Activated naive CD8-positive, alpha-beta T cell (primary cell): ENCODE results near the gene MARCHF3.
"Not testable (repeated sequence)": the region's sequence is repeated elsewhere in the genome, so short reads cannot be mapped to it uniquely, and the experiment has no call there.

Source experiments
- H3K27ac Mint-ChIP-seq: one replicate; pipeline ENCODE4 v1.8.0; 2021; ENCODE audit warnings: mixed read lengths
- H3K27me3 Mint-ChIP-seq: one replicate; pipeline ENCODE4 v1.8.0; 2021; ENCODE audit warnings: mixed read lengths
- H3K36me3 Mint-ChIP-seq: one replicate; pipeline ENCODE4 v1.8.0; 2021; ENCODE audit warnings: mixed read lengths
- H3K4me1 Mint-ChIP-seq: one replicate; pipeline ENCODE4 v1.8.0; 2021; ENCODE audit warnings: low read depth, mixed read lengths
- H3K4me3 Mint-ChIP-seq: one replicate; pipeline ENCODE4 v1.8.0; 2021; ENCODE audit warnings: mild to moderate bottlenecking, mixed read lengths
- H3K9me3 Mint-ChIP-seq: one replicate; pipeline ENCODE4 v1.8.0; 2021; ENCODE audit warnings: low read depth, mixed read lengths

The MARCHF3 gene

DNA sequence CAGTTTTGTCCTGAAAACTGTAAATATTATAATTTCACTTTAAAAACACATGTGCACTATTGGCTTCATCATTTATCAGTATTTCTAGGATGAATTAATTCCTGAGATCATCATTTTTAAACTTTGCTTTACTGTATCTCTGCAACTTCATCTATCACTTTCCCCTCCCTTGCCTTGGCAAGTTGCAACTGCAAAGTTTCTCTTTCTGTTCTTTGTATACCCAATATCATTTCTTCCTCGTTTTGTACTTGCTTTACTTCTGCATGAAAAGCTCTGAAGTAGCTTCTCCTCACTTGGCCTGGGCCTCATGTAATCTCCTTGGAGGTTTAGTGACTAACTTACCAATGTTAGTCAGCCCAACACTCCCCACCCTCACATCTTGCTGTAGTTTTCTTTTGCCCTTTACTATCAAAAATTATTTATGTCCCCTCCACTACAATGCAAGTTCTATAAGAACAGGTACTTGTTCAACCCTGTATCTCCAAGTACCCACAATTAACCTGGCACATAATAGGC lies 30.2 kb upstream of the MARCHF3 start:
- Mint-ChIP-seq H3K4me1 (peaks cover 2% of the 10 kb centered on the region), H3K27ac (no peak overlapping the region), H3K36me3 (peaks cover 20% of the 10 kb centered on the region), H3K4me3 (no peak overlapping the region), H3K9me3 (peaks cover 6% of the 10 kb centered on the region), H3K27me3 (no peaks in the 10 kb centered on the region)

- peaks cover 29% of the 10 kb centered on the region for H3K36me3 Mint-ChIP-seq
- peaks cover 6% of the 10 kb centered on the region for H3K9me3 Mint-ChIP-seq
- no peak overlapping the region for H3K4me3 Mint-ChIP-seq
These were observed 26.5 kb upstream of the MARCHF3 start for GRCh38 chr5:127056896-127057295.

GRCh38 chr5:127055880-127056653 lies 25.7 kb upstream of the MARCHF3 start:
- Mint-ChIP-seq H3K36me3 (peaks cover 32% of the 10 kb centered on the region), H3K4me1 (peaks cover 2% of the 10 kb centered on the region)

More at GRCh38 chr5:127056896-127057295, 26.5 kb upstream of the MARCHF3 start:
- H3K4me1 Mint-ChIP-seq = peaks cover 2% of the 10 kb centered on the region
- H3K27ac Mint-ChIP-seq = no peak overlapping the region
- H3K27me3 Mint-ChIP-seq = no peaks in the 10 kb centered on the region

DNA sequence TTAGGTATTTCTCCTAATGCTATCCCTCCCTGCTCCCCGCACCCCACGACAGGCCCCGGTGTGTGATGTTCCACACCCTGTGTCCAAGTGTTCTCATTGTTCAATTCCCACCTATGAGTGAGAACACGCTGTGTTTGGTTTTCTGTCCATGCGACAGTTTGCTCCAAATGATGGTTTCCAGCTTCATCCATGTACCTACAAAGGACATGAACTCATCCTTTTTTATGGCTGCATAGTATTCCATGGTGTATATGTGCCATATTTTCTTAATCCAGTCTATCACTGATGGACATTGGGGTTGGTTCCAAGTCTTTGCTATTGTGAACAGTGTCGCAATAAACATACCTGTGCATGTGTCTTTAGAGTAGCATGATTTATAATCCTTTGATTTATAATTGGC lies 23.2 kb upstream of the MARCHF3 start:
- not testable (repeated sequence) for H3K4me3 Mint-ChIP-seq, H3K27me3 Mint-ChIP-seq, H3K4me1 Mint-ChIP-seq, H3K9me3 Mint-ChIP-seq, H3K27ac Mint-ChIP-seq
- peaks cover 31% of the 10 kb centered on the region for H3K36me3 Mint-ChIP-seq

More at GRCh38 chr5:127055880-127056653, 25.7 kb upstream of the MARCHF3 start:
- H3K27ac Mint-ChIP-seq = no peak overlapping the region
- H3K27me3 Mint-ChIP-seq = no peaks in the 10 kb centered on the region
- no peak overlapping the region for H3K4me3 Mint-ChIP-seq
- H3K9me3 Mint-ChIP-seq = peaks cover 6% of the 10 kb centered on the region

- H3K27ac Mint-ChIP-seq = no peak overlapping the region
- H3K9me3 Mint-ChIP-seq = peaks cover 6% of the 10 kb centered on the region
- H3K27me3 Mint-ChIP-seq = no peaks in the 10 kb centered on the region
- H3K36me3 Mint-ChIP-seq = peaks cover 31% of the 10 kb centered on the region
- H3K4me1 Mint-ChIP-seq = no peaks in the 10 kb centered on the region
- H3K4me3 Mint-ChIP-seq = no peak overlapping the region
These were observed 22.7 kb upstream of the MARCHF3 start for GRCh38 chr5:127053049-127053448.

DNA sequence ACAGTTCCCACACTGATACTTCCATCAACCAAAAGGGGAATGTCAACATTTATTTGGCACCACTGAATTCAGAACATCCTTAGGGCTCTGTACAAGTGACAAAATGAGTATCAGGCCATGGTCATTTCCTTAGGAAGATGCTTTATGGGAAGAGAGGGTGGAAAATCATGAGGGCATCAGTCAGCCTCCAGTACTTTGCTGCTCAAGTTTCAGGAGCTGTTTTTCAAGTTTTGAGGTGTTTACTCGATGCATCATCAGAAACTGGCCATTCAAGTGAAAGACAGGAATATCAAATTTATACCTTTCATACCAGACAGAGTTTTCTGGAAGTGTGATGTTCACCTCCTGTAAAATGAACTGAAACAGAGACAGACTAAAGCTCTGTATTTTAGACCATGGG lies 21.2 kb upstream of the MARCHF3 start:
- Mint-ChIP-seq H3K27me3 (no peaks in the 10 kb centered on the region), H3K4me1 (no peaks in the 10 kb centered on the region), H3K27ac (no peak overlapping the region), H3K4me3 (no peak overlapping the region), H3K9me3 (peaks cover 6% of the 10 kb centered on the region), H3K36me3 (peaks cover 23% of the 10 kb centered on the region)

GRCh38 chr5:127046343-127047072 lies 16.1 kb upstream of the MARCHF3 start:
- H3K27ac Mint-ChIP-seq = no peak overlapping the region
- H3K27me3 Mint-ChIP-seq = no peaks in the 10 kb centered on the region
- no peaks in the 10 kb centered on the region for H3K9me3 Mint-ChIP-seq
- H3K4me3 Mint-ChIP-seq = no peak overlapping the region
- H3K36me3 Mint-ChIP-seq = peaks cover 1% of the 10 kb centered on the region
- H3K4me1 Mint-ChIP-seq = no peaks in the 10 kb centered on the region

- H3K27ac Mint-ChIP-seq = no peak overlapping the region
- H3K36me3 Mint-ChIP-seq = no peaks in the 10 kb centered on the region
- no peaks in the 10 kb centered on the region for H3K9me3 Mint-ChIP-seq
- no peaks in the 10 kb centered on the region for H3K27me3 Mint-ChIP-seq
- no peaks in the 10 kb centered on the region for H3K4me1 Mint-ChIP-seq
- no peak overlapping the region for H3K4me3 Mint-ChIP-seq
These were observed 12.2 kb upstream of the MARCHF3 start for GRCh38 chr5:127042593-127042992.

DNA sequence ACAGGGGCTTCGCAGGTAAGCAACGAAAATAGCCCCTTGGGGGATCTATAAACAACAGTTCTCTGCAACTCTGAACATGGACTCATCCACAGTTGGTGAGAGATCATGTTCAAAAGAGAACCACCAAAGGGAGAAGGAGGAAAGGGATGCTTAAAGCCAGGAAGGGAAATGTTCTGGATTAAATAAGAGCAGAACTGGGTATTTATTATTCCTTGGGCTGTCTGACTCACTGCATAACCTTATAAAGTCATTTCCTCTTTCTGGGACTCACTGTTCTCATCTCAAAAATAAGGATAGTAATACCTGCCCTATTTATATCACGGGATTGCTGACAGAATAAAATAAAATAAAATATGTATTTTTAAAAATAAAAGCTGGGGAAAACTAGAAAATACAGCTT lies 11.2 kb upstream of the MARCHF3 start:
- Mint-ChIP-seq H3K36me3 (no peaks in the 10 kb centered on the region), H3K27ac (no peak overlapping the region), H3K27me3 (no peaks in the 10 kb centered on the region), H3K4me1 (no peaks in the 10 kb centered on the region), H3K9me3 (no peaks in the 10 kb centered on the region), H3K4me3 (no peak overlapping the region)

GRCh38 chr5:127040796-127041520 lies 10.6 kb upstream of the MARCHF3 start:
- Mint-ChIP-seq H3K36me3 (peaks cover 3% of the 10 kb centered on the region), H3K9me3 (no peaks in the 10 kb centered on the region), H3K4me3 (no peak overlapping the region), H3K27ac (no peak overlapping the region), H3K4me1 (no peaks in the 10 kb centered on the region), H3K27me3 (no peaks in the 10 kb centered on the region)

DNA sequence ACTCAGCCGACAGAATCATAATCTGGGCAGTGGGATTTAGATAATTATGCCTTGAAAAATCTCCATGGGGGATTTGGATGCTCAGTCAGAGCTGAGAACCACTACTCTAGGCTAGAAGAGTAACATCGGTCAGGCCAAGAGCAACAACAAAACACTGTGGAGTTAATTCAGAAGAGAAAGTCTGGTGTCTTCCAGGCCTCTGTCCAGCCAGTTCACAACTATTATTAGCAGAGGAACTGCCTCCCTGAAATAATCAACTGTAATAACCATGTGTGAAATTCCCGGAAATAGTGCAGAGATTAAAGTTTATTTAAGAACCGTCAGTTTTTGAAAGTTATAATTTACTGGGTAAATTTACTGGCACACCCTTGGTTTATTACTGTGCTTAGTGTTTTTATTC lies 8.2 kb upstream of the MARCHF3 start:
- Mint-ChIP-seq H3K36me3 (peaks cover 3% of the 10 kb centered on the region), H3K27ac (no peak overlapping the region), H3K27me3 (no peaks in the 10 kb centered on the region), H3K4me3 (no peak overlapping the region), H3K9me3 (no peaks in the 10 kb centered on the region), H3K4me1 (no peaks in the 10 kb centered on the region)

DNA sequence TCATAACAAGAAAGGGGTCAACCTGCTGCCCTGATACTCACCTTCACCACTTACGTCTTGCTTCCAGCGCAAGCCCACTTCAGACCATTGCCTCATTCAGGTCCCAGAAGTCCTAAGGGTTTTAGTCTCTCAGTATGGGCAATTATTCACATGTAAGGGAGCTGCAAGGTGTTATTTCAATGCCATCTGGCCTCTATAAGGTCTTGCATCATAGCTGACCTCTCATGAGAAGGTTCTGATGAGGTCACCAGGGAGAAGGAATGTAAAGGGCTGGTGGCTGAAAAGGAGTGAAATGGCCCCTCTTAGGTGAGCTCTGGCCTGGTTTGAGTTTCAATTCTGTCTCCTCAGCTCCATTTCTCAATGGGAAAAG lies 1.5 kb upstream of the MARCHF3 start:
- Mint-ChIP-seq H3K9me3 (no peaks in the 10 kb centered on the region), H3K4me3 (peak overlapping the region; percentile 89), H3K27me3 (peaks cover 4% of the 10 kb centered on the region), H3K27ac (peak overlapping the region; percentile 72), H3K4me1 (peaks cover 18% of the 10 kb centered on the region), H3K36me3 (peaks cover 3% of the 10 kb centered on the region)

DNA sequence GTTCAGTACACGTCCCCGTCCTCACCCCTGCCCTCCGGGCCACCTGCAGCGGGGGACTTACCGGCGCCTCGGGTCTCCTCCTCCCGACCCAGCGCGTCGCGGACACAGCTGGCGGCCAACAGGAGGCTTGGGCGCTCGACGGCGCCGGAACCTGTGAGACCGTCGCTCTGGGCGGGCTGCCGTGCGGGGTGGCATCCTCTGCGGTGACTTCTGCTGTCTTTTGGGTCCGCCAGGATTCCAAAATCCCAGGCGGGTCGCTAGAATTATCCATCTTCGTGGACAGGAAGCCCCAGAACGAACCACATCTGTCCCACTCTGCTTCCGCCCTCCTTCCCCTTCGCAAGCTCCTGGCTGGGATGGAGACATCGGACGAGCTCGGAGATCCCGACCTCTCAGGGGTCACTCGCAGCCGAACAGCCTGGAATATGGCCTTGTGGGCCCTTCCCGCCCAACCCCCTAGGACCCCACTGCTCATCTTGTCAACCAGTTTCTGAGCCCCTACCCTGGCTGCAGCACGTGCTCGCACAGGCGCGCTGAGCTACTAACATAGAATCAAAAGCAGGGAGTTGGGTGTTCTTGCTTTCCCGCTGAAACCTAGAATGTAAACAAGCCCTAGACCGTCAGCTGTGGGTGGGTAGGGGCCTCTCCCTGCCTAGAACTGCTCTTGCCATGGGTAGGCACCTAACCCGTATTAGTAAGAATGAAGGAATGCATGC lies 947 bp upstream of the MARCHF3 start:
- Mint-ChIP-seq H3K9me3 (no peaks in the 10 kb centered on the region), H3K27ac (peak overlapping the region; percentile 72), H3K4me1 (peaks cover 19% of the 10 kb centered on the region), H3K4me3 (peak overlapping the region; percentile 89), H3K36me3 (peaks cover 2% of the 10 kb centered on the region), H3K27me3 (peaks cover 4% of the 10 kb centered on the region)

GRCh38 chr5:127029581-127030258 lies 638 bp downstream of the MARCHF3 start:
- H3K36me3 Mint-ChIP-seq = no peaks in the 10 kb centered on the region
- H3K4me1 Mint-ChIP-seq = peaks cover 24% of the 10 kb centered on the region
- H3K27me3 Mint-ChIP-seq = peaks cover 4% of the 10 kb centered on the region
- H3K9me3 Mint-ChIP-seq = no peaks in the 10 kb centered on the region
- H3K27ac Mint-ChIP-seq = no peak overlapping the region
- H3K4me3 Mint-ChIP-seq = peak overlapping the region; percentile 89
